ENCODE measurements around the gene SAP30BP.
A peak's percentile ranks its signal among the peaks of the same experiment; 100 is the strongest.

SAP30BP gene

GRCh38 chr17:75684924-75685323 lies 17.8 kb downstream of the SAP30BP start:
- no peak for TF ChIP-seq CTCF (IDR thresholded peaks at IDR 0.05; ENCODE audit: extremely low read depth, missing control alignments)
- DNase-seq (ENCODE audit: low spot score), result no peak

GRCh38 chr17:75685499-75685898 lies 18.4 kb downstream of the SAP30BP start:
- no peak for TF ChIP-seq CTCF (IDR thresholded peaks at IDR 0.05; ENCODE audit: extremely low read depth, missing control alignments)
- no peak for DNase-seq (ENCODE audit: low spot score)

GRCh38 chr17:75688209-75688825 lies 21.2 kb downstream of the SAP30BP start:
- TF ChIP-seq CTCF (IDR thresholded peaks at IDR 0.05; ENCODE audit: extremely low read depth, missing control alignments), result no peak
- DNase-seq (ENCODE audit: low spot score), result no peak

GRCh38 chr17:75689441-75689873 lies 22.3 kb downstream of the SAP30BP start:
- TF ChIP-seq CTCF (IDR thresholded peaks at IDR 0.05; ENCODE audit: extremely low read depth, missing control alignments), result no peak
- DNase-seq (ENCODE audit: low spot score), result peak; percentile 49

- DNase-seq (ENCODE audit: low spot score), result no peak
- TF ChIP-seq CTCF (IDR thresholded peaks at IDR 0.05; ENCODE audit: extremely low read depth, missing control alignments), result no peak
Observed at GRCh38 chr17:75691371-75691791, 24.2 kb downstream of the SAP30BP start.

GRCh38 chr17:75691801-75692626 lies 24.9 kb downstream of the SAP30BP start:
- no peak for DNase-seq (ENCODE audit: low spot score)
- TF ChIP-seq CTCF (IDR thresholded peaks at IDR 0.05; ENCODE audit: extremely low read depth, missing control alignments), result no peak

GRCh38 chr17:75692976-75693375 lies 25.8 kb downstream of the SAP30BP start:
- DNase-seq (ENCODE audit: low spot score), result no peak
- no peak for TF ChIP-seq CTCF (IDR thresholded peaks at IDR 0.05; ENCODE audit: extremely low read depth, missing control alignments)
